SU-DHL-6 (cell line): ENCODE data around the gene OR2AG2.

Source experiments
- CTCF ChIP-seq: fragments of 200-600 bp; sonication (generic); IDR thresholded peaks from one replicate; pipeline ENCODE4 v1.5.1; 2017; ENCODE audit warnings: antibody characterized with exemption, mild to moderate bottlenecking, low read length, moderate library complexity; ENCODE audit not compliant: insufficient read depth, poor library complexity, severe bottlenecking
- EZH2phosphoT487 ChIP-seq: fragments of 200-600 bp; sonication (generic), shearing (Covaris generic); conservative IDR thresholded peaks from 2 replicates; pipeline ENCODE4 v1.6.1; 2018; ENCODE audit warnings: mild to moderate bottlenecking, antibody characterized with exemption, low read length, moderate library complexity, mixed read lengths

- no peak for TF ChIP-seq EZH2phosphoT487
- no peak for TF ChIP-seq CTCF
These were observed 33.2 kb downstream of the OR2AG2 start for GRCh38 chr11:6738590-6738989.
